HG03025 (cell line): ENCODE measurements around the gene ANKRD29.
"Not testable (repeated sequence)": the region's sequence is repeated elsewhere in the genome, so short reads cannot be mapped to it uniquely, and the experiment has no call there.

Source experiments
- ATAC-seq: cut with Tn5 transposase; IDR thresholded peaks from one replicate; pipeline ENCODE4 v1.9.1; 2021; ENCODE audit warnings: mild to moderate bottlenecking, moderate library complexity; ENCODE audit not compliant: unreplicated experiment, low FRiP score

Gene ANKRD29

DNA sequence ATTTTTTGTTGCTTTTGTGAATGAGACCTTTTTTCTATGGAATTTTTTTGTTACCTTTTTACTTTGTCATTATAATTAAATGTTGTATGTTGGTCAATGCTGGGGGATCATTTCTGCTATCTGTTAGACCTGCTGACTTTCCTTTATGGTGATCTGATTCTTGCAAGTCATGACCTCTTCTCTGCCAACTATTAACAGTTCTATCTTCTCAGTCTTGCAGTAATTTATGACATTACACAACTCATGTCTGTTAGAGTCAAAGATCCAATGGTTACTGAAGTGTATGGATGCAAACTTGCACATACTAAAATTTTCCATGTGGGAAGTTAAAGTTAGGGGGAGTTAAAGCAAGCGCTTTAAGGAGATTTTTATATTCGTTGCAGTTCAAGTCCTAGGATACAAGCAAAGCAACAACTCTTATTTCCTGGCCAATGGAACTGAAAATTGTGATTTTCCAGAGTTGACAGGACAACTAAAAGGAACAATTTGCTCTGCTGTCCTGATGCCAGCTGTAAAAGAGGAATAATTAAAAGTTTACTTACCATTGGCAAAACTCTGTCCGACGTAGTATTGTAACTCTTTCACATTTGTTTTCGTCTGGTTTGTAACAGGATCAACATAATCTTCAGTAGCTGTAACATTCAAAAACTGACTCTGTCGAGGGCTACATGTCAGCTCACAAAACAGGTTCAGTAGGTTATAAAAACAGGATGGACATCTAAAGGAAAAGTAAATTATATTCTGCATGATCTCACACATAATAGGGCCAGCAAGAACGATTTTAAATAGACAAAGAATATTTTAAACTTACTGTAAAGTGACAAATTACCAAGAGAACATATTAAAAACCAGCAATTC lies 94.2 kb downstream of the ANKRD29 start:
- ATAC-seq, result no peak

DNA sequence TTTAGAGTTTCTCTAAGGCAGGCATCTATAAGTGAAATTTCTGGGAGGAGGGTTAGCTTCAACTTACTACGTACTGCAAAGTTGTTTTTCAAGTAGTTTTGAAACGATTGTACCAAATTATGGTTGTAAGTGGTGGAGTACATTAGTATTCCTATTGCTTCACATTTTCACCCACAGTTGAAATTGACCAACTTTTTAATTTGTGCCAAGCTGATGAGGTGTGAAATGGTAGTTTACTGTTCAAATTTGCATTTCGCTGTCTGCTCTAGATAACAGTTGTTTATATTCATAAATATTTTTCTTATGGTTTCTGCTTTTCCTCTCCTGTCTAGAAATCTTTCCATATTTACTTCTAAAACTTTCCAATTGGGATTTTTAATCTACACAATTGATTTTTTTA lies 95.0 kb downstream of the ANKRD29 start:
- no peak for ATAC-seq

DNA sequence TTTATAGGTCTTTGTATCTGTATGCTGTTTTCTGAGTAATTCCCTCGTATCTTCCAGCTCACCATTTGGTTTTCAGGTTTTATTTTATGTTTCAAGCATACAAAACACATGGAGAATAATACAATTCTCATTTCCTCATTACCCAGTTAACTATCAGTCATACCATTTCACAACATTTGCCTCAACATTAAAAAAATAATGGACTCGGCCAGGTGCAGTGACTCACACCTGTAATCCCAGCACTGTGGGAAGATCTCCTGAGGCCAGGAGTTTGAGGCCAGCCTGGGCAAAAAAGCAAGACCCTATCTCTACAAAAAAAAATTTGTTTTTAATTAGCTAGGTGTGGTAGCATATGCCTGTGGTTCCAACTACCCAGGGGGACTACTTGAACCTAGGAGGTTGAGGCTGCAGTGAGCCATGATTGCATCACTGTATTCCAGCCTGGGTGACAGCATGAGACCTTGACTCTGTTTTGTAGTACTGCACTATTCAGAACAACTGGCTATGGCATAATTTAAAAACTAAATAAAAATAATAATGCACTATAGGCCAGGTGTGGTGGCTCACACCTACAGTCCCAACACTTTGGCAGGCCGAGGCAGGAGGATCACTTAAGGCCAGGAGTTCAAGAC lies 96.7 kb downstream of the ANKRD29 start:
- ATAC-seq, result no peak

DNA sequence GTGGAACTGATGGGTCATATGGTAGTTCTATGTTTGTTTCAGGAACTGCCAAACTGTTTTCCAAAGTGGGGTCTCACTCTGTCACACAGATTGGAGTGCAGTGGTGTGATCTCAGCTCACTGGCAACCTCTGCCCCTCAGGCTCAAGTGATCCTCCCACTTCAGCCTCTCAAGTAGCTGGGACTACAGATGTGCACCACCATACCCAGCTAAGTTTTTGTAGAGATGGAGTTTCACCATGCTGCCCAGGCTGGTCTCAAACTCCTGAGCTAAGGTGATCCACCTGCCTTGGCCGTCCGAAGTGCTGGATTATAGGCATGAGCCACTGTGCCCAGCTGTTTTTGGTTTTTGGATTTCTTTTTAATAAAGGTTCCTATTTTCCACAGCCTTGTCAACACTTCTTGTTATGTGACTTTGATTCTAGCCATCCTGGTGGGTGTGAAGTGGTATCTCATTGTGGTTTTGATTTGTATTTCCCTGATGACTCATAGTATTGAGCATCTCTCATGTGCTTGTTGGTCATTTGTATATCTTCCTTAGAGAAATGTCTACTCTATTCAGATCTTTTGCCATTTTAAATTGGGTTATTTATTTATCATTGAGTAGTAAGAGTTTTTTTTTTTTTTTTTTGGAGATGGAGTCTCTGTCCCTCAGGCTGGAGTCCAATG lies 99.2 kb downstream of the ANKRD29 start:
- no peak for ATAC-seq

DNA sequence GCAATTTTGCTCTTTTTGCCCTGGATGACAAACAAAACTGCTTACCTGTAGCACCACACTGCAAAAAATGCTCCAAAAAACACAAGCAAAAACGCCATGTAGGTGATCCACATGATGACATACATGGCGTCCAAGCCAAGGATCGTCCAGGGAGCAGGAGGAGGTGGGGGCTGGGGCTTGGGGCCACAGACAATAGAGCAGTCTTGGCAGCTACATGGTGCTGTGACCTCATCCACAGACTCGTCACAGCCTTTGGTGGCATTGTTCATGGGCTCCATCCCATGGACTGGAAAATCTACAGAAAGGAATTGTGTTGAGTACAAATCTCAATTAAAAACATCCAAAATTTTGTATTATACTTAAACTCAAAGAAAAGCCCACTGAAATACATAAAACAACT lies 102.5 kb downstream of the ANKRD29 start:
- no peak for ATAC-seq

DNA sequence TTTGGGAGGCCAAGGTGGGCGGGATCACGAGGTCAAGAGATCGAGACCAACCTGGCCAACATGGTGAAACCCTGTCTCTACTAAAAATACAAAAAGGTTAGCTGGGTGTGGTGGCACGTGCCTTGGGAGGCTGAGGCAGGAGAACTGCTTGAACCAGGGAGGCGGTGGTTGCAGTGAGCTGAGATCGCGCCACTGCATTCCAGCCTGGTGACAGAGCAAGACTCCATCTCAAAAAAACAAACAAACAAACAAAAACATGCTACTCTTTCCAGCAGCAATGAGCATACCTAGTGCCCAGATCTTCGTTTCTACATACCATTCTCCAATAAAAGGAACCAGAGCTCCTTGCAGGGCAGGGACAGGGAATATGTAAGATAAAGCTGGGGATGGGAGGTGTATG lies 105.2 kb downstream of the ANKRD29 start:
- not testable (repeated sequence) for ATAC-seq

DNA sequence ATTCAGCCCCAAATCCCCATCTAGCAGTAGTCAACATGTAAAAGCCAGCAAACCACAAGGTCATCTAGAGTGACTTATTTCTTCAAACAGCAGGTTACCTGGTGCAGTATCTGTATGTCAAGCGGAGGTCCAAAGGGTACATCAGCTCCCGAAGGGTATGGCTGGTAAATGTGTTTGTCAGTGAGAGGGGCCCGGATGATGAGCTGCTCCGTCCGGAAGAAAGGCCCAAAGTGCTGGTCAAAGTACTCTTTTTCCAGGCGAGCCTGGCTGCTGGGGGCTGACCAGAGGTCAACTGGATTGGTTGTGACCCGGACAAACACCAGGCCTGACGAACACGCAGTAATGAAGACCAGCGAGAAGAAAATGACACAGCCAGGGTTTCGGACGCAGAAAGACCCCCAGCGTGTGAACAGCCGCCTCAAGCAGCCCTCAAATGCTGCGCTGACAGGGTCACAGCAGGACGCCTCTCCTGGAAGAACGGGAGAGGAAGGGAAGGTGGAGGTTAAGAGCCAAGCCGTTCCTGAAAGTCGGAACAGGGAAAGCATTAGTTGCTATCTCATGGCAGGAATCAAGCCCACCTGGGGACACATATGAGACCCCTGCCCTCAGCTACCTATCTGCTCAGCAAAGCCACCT lies 106.4 kb downstream of the ANKRD29 start:
- no peak for ATAC-seq

DNA sequence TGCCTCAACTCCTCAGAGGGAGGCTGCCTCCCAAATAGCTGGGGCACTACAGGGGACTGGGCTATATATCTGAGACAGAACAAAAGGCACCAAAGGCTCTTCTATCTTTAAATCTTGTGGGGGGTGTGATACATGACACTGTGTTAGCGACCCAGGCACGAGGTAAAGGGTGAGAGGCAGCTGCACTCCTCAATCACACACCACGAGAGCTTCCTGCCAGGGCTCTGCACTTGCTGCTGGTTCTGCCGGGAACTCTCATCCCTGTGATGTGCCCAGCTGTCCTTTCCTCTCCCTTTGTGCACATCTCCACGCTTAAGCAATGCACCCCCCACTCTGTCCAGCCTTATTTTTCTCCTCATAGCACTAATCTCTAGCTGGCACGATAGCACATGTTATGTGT lies 108.8 kb downstream of the ANKRD29 start:
- ATAC-seq, result no peak

DNA sequence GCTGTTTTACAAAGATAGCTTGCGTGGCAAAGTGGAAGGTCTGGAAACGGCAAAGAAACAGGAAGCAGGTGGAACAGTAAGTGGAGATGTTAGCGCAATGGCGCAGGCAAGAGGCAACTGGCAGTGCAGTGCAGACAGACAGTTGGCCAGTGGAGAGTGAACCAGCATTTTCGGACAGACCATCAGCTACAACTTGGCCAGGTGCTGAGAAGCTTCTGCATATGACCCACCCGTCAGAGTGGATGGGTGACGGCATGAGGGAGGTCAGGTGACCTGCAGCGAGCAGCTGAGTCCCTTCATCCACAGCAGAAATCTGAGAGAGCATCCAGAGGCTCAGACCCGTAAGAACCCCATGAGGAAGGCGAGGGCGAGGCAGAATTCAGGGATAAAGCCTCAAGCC lies 110.2 kb downstream of the ANKRD29 start:
- ATAC-seq, result no peak

DNA sequence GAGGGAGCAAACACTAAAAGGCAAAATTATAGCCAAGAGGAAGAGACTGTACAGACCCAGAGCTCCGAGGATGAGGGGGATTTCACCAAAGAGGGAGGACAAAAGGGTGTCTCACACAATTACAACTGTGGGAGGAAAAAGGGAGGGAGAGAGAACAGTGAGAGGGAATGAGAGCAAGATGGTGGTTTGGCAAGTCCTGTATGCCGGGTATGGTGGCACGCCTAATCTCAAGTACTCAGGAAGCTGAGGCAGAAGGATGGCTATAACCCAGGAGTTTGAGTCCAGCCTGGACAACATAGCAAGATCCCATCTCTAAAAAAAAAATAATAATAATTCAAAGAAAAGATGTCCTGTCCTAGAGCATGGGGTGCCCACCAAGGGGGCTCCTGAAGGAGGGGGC lies 110.7 kb downstream of the ANKRD29 start:
- no peak for ATAC-seq

DNA sequence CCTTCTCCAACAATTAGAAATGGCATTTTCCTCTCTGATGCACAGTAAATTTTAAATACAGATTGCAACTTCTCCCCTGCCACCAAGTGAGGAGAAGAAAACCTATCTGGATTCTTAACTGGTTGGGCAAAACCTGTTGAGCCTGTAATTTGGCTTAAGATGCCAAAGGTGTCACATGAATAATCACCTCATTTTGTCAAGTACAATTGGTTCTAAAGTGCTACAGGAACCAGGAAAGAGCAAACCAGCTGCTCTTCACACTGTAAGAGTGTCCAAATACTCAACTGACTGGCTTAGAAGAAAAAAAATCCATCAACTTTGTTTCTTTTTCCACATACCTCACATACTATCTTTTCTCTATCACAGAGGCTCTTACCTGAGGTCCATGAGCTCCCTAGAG lies 111.8 kb downstream of the ANKRD29 start:
- ATAC-seq, result no peak
